Large intestine (tissue), 3 donors: ENCODE results near the gene C21orf58. TPM values are rescaled to one million over a fixed set of nuclear protein-coding genes. Genes with fewer than 3 reads are reported as not detected.

Experiments
- DNase-seq, 2 donors: peaks; one replicate each; pipeline versions ENCODE4 v3.0.0 to v3.0.0-alpha.2; 2013
- H3K27ac ChIP-seq: one replicate; pipeline ENCODE4 v1.5.1; 2013; ENCODE audit warnings: low read length
- H3K27me3 ChIP-seq: 2 replicates; pipeline ENCODE4 v1.6.1; 2013; ENCODE audit warnings: low read length; ENCODE audit not compliant: control insufficient read depth, insufficient read depth
- H3K36me3 ChIP-seq: 2 replicates; pipeline ENCODE4 v1.6.1; 2013; ENCODE audit warnings: low read length; ENCODE audit not compliant: control insufficient read depth, insufficient read depth
- H3K4me1 ChIP-seq: one replicate; pipeline ENCODE4 v1.6.1; 2013; ENCODE audit warnings: low read length; ENCODE audit not compliant: control insufficient read depth, insufficient read depth
- H3K4me3 ChIP-seq: one replicate; pipeline ENCODE4 v1.5.1; 2013; ENCODE audit warnings: low read length
- H3K9me3 ChIP-seq: one replicate; pipeline ENCODE4 v1.6.1; 2013; ENCODE audit warnings: mild to moderate bottlenecking, low read depth, low read length, moderate library complexity; ENCODE audit not compliant: control insufficient read depth
- WGBS: methylation state at CpG from one replicate; pipeline ENCODE4 v1.1.5; 2013; ENCODE audit warnings: low lambda C conversion rate; ENCODE audit not compliant: insufficient coverage; 5-methylcytosine and 5-hydroxymethylcytosine counted together
- polyA plus RNA-seq: library from polyadenylated mRNA; unstranded; fragments of 120-200 nt; gene quantifications from one replicate; pipeline ENCODE4 v1.2.1, GENCODE V29; 2013

The C21orf58 gene
- polyA plus RNA-seq, 1 donor, result 8.7 TPM

- no CpG with 5 or more reads among the region's 18 CpGs for WGBS
- no peaks in the 10 kb centered on the region for H3K4me1 ChIP-seq
- H3K27ac ChIP-seq, result no peak overlapping the region
- H3K9me3 ChIP-seq, result no peaks in the 10 kb centered on the region
- no peaks in the 10 kb centered on the region for H3K27me3 ChIP-seq
- peaks cover 78% of the 10 kb centered on the region for H3K36me3 ChIP-seq
- no peak for DNase-seq
- H3K4me3 ChIP-seq, result no peak overlapping the region
These were observed 67.1 kb downstream of the C21orf58 start for GRCh38 chr21:46256501-46256994.

- Histone ChIP-seq H3K9me3 (no peaks in the 10 kb centered on the region), H3K4me3 (no peak overlapping the region), H3K27ac (no peak overlapping the region), H3K27me3 (no peaks in the 10 kb centered on the region), H3K36me3 (peaks cover 79% of the 10 kb centered on the region), H3K4me1 (no peaks in the 10 kb centered on the region)
- no peak for DNase-seq
- WGBS, result no CpG with 5 or more reads among the region's 6 CpGs
These were observed 67.8 kb downstream of the C21orf58 start for GRCh38 chr21:46255758-46256337.

- Histone ChIP-seq H3K27ac (no peak overlapping the region), H3K4me1 (no peaks in the 10 kb centered on the region), H3K9me3 (no peaks in the 10 kb centered on the region), H3K36me3 (peaks cover 78% of the 10 kb centered on the region), H3K27me3 (no peaks in the 10 kb centered on the region), H3K4me3 (no peak overlapping the region)
- no CpG with 5 or more reads among the region's 11 CpGs for WGBS
- no peak for DNase-seq
These were observed 68.5 kb downstream of the C21orf58 start for GRCh38 chr21:46255166-46255565.

GRCh38 chr21:46254208-46254975 lies 69.3 kb downstream of the C21orf58 start:
- no peak overlapping the region for H3K27ac ChIP-seq
- no peaks in the 10 kb centered on the region for H3K27me3 ChIP-seq
- no peaks in the 10 kb centered on the region for H3K9me3 ChIP-seq
- H3K4me1 ChIP-seq, result no peaks in the 10 kb centered on the region
- H3K36me3 ChIP-seq, result peaks cover 80% of the 10 kb centered on the region
- 100% methylated on average over 1 of the region's 12 CpGs for WGBS
- no peak for DNase-seq
- H3K4me3 ChIP-seq, result no peak overlapping the region

GRCh38 chr21:46253610-46254124 lies 70.0 kb downstream of the C21orf58 start:
- DNase-seq, result no peak
- H3K4me1 ChIP-seq, result no peaks in the 10 kb centered on the region
- no peak overlapping the region for H3K4me3 ChIP-seq
- H3K27ac ChIP-seq, result no peak overlapping the region
- no peaks in the 10 kb centered on the region for H3K9me3 ChIP-seq
- no CpG with 5 or more reads among the region's 8 CpGs for WGBS
- no peaks in the 10 kb centered on the region for H3K27me3 ChIP-seq
- peaks cover 81% of the 10 kb centered on the region for H3K36me3 ChIP-seq

GRCh38 chr21:46252840-46253239 lies 70.8 kb downstream of the C21orf58 start:
- WGBS, result no CpG with 5 or more reads among the region's 4 CpGs
- Histone ChIP-seq H3K27me3 (no peaks in the 10 kb centered on the region), H3K4me1 (no peaks in the 10 kb centered on the region), H3K27ac (no peak overlapping the region), H3K36me3 (peaks cover 79% of the 10 kb centered on the region), H3K9me3 (no peaks in the 10 kb centered on the region), H3K4me3 (no peak overlapping the region)
- DNase-seq, result no peak

Other genes with a start within 250 kb of the C21orf58 start
- 201 TPM for gene COL6A2, start 225.8 kb downstream of the C21orf58 start, polyA plus RNA-seq
- 61.8 TPM for gene FTCD, start 168.3 kb downstream of the C21orf58 start, polyA plus RNA-seq
- gene SPATC1L, start 139.4 kb downstream of the C21orf58 start, polyA plus RNA-seq, result 13.2 TPM
- gene LSS, start 95.1 kb downstream of the C21orf58 start, polyA plus RNA-seq, result 33.3 TPM
- gene MCM3AP, start 38.3 kb downstream of the C21orf58 start, polyA plus RNA-seq, result 77.5 TPM
- gene YBEY, start 37.5 kb downstream of the C21orf58 start, polyA plus RNA-seq, result 22.1 TPM
- gene PCNT, start 286 bp upstream of the C21orf58 start, polyA plus RNA-seq, result 17.9 TPM
- 53.3 TPM for gene DIP2A, start 135.0 kb upstream of the C21orf58 start, polyA plus RNA-seq